ENCODE results near the gene ADCK2.

DNA sequence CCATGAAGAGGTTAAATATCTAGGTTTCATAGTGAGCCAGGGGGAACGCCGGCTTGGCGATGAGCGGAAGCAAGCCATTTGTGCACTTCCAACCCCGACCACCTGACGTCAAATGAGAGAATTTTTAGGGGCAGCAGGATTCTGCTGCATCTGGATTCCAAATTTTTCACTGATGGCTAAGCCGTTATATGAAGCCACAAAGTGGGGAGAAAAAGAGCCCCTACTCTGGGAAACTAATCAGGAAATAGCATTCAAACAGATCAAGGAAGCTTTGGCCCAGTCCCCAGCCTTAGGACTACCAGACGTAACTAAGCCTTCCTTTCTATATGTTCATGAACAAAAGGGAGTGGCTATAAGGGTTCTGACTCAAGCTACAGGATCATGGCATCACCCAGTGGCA is 12.9 kb upstream of the ADCK2 start:
- TF ChIP-seq, protein P1, sequence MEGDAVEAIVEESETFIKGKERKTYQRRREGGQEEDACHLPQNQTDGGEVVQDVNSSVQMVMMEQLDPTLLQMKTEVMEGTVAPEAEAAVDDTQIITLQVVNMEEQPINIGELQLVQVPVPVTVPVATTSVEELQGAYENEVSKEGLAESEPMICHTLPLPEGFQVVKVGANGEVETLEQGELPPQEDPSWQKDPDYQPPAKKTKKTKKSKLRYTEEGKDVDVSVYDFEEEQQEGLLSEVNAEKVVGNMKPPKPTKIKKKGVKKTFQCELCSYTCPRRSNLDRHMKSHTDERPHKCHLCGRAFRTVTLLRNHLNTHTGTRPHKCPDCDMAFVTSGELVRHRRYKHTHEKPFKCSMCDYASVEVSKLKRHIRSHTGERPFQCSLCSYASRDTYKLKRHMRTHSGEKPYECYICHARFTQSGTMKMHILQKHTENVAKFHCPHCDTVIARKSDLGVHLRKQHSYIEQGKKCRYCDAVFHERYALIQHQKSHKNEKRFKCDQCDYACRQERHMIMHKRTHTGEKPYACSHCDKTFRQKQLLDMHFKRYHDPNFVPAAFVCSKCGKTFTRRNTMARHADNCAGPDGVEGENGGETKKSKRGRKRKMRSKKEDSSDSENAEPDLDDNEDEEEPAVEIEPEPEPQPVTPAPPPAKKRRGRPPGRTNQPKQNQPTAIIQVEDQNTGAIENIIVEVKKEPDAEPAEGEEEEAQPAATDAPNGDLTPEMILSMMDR (IDR thresholded peaks at IDR 0.05) = no peak
- no peak for TF ChIP-seq POLR2A (IDR thresholded peaks at IDR 0.05)
